ENCODE measurements around the gene ZNF185.
"Not testable (repeated sequence)": the region's sequence is repeated elsewhere in the genome, so short reads cannot be mapped to it uniquely, and the experiment has no call there.

Gene ZNF185

GRCh38 chrX:152895724-152896420 is 2.0 kb upstream of the ZNF185 start:
- no peak for DNase-seq

- DNase-seq, result no peak
Measured at GRCh38 chrX:152896450-152896849, 1.4 kb upstream of the ZNF185 start.

- no peak for DNase-seq
Measured at GRCh38 chrX:152898442-152898841, 575 bp downstream of the ZNF185 start.

- no peak for DNase-seq
Measured at GRCh38 chrX:152899111-152899873, 1.4 kb downstream of the ZNF185 start.

GRCh38 chrX:152899874-152900719 is 2.2 kb downstream of the ZNF185 start:
- no peak for DNase-seq

GRCh38 chrX:152900937-152901445 is 3.1 kb downstream of the ZNF185 start:
- DNase-seq, result no peak

GRCh38 chrX:152901816-152902501 is 4.1 kb downstream of the ZNF185 start:
- DNase-seq, result no peak

- DNase-seq, result no peak
Measured at GRCh38 chrX:152902502-152902820, 4.6 kb downstream of the ZNF185 start.

GRCh38 chrX:152903589-152903988 is 5.7 kb downstream of the ZNF185 start:
- no peak for DNase-seq

GRCh38 chrX:152904151-152905080 is 6.5 kb downstream of the ZNF185 start:
- DNase-seq, result peak; percentile 12

GRCh38 chrX:152905081-152905420 is 7.2 kb downstream of the ZNF185 start:
- DNase-seq, result no peak

GRCh38 chrX:152907084-152907651 is 9.3 kb downstream of the ZNF185 start:
- no peak for DNase-seq

GRCh38 chrX:152908486-152908885 is 10.6 kb downstream of the ZNF185 start:
- no peak for DNase-seq

GRCh38 chrX:152910018-152910417 is 12.2 kb downstream of the ZNF185 start:
- not testable (repeated sequence) for DNase-seq

- DNase-seq, result no peak
Measured at GRCh38 chrX:152912106-152912505, 14.2 kb downstream of the ZNF185 start.

- DNase-seq, result no peak
Measured at GRCh38 chrX:152912641-152913040, 14.8 kb downstream of the ZNF185 start.

- no peak for DNase-seq
Measured at GRCh38 chrX:152913346-152913745, 15.5 kb downstream of the ZNF185 start.

- no peak for DNase-seq
Measured at GRCh38 chrX:152913910-152914309, 16.0 kb downstream of the ZNF185 start.

- DNase-seq, result no peak
Measured at GRCh38 chrX:152915541-152916241, 17.8 kb downstream of the ZNF185 start.

- DNase-seq, result no peak
Measured at GRCh38 chrX:152917656-152918579, 20.1 kb downstream of the ZNF185 start.

Measured in NCI-H1105 (cell line).